ENCODE measurements around the gene LYRM2.

The LYRM2 gene

GRCh38 chr6:89518352-89519055, 120.0 kb downstream of the LYRM2 start:
- H3K9me3 ChIP-seq (replicated peaks; ENCODE audit: insufficient read depth, low read length), result no peaks in the 10 kb centered on the region
- no peak overlapping the region for H3K27ac ChIP-seq (ENCODE audit: low read length)
- no peaks in the 10 kb centered on the region for H4K20me1 ChIP-seq (ENCODE audit: insufficient read depth, low read length)
- H3K9me2 ChIP-seq (replicated peaks; ENCODE audit: insufficient read depth, low read length), result no peaks in the 10 kb centered on the region
- H3K79me2 ChIP-seq (ENCODE audit: low read length), result no peaks in the 10 kb centered on the region
- no peak overlapping the region for H2AFZ ChIP-seq (ENCODE audit: low read length)
- TF ChIP-seq EZH2 (optimal IDR thresholded peaks at IDR 0.05; ENCODE audit: low read depth, low read length) (no peak), EZH2phosphoT487 (IDR thresholded peaks at IDR 0.05; ENCODE audit: low read length) (no peak), CTCF (IDR thresholded peaks at IDR 0.05; ENCODE audit: low read length) (no peak)
- no peak overlapping the region for H3K4me3 ChIP-seq (ENCODE audit: low read length)
- no peaks in the 10 kb centered on the region for H3K36me3 ChIP-seq (replicated peaks; ENCODE audit: insufficient read depth, low read length)
- H3K9ac ChIP-seq (ENCODE audit: low read length), result no peak overlapping the region
- DNase-seq, result no peak
- no peaks in the 10 kb centered on the region for H3F3A ChIP-seq (ENCODE audit: insufficient read depth, low read length)
- no peak overlapping the region for H3K4me2 ChIP-seq (ENCODE audit: low read depth, low read length)
- H3K4me1 ChIP-seq (ENCODE audit: low read length), result no peaks in the 10 kb centered on the region
- no peaks in the 10 kb centered on the region for H3K27me3 ChIP-seq (replicated peaks; ENCODE audit: insufficient read depth, low read length)

Measured in MM.1S (cell line).